Activated T-cell treated with anti-CD3 and anti-CD28 coated beads, Interleukin-2, amount 50 U/mL, for 72 hours (primary cell): ENCODE measurements around the gene SLC26A6. TPM values are rescaled to one million over a fixed set of nuclear protein-coding genes. Genes with fewer than 3 reads are reported as not detected.

Experiments
- ATAC-seq, 2 donors: fragments of 150-1000 bp; cut with Tn5 transposase; replicated peaks in 1 of 2; 2 replicates each; pipeline ENCODE4 v1.10.0; 2021; ENCODE audit warnings: moderate library complexity in 2 of 2, mild to moderate bottlenecking in 1 of 2
- DNase-seq, 2 donors: peaks; one replicate each; pipeline ENCODE4 v3.0.0; 2021 to 2022; ENCODE audit warnings: mixed read lengths in 1 of 2
- H3K27ac Mint-ChIP-seq: one replicate; pipeline ENCODE4 v1.8.0; 2022; ENCODE audit warnings: mild to moderate bottlenecking, moderate library complexity, mixed read lengths
- H3K27me3 Mint-ChIP-seq: one replicate; pipeline ENCODE4 v1.8.0; 2022; ENCODE audit warnings: low read depth, mixed read lengths
- H3K36me3 Mint-ChIP-seq, 2 donors: one replicate each; pipeline ENCODE4 v1.8.0; 2022; ENCODE audit warnings: mixed read lengths in 2 of 2, mild to moderate bottlenecking in 1 of 2; ENCODE audit not compliant: insufficient read depth in 2 of 2
- H3K4me1 Mint-ChIP-seq: one replicate; pipeline ENCODE4 v1.8.0; 2022; ENCODE audit warnings: low read depth, mixed read lengths
- H3K4me3 Mint-ChIP-seq, 2 donors: one replicate each; pipeline ENCODE4 v1.8.0; 2022; ENCODE audit warnings: mild to moderate bottlenecking in 2 of 2, mixed read lengths in 2 of 2, moderate library complexity in 2 of 2
- H3K9me3 Mint-ChIP-seq, 2 donors: one replicate each; pipeline ENCODE4 v1.8.0; 2022; ENCODE audit warnings: mixed read lengths in 2 of 2
- total RNA-seq, 2 donors: library from RNA; stranded (reverse); gene quantifications; one replicate each; pipeline ENCODE4 v1.2.3, GENCODE V29; 2022

SLC26A6 gene
- total RNA-seq, 2 donors from 2014 or later, result 34.7 to 42.2 TPM

- ATAC-seq, result no peak
- peaks cover 39% of the 10 kb centered on the region for H3K27me3 Mint-ChIP-seq
- no peak overlapping the region for H3K4me3 Mint-ChIP-seq
- DNase-seq, result no peak
- H3K36me3 Mint-ChIP-seq, result no peaks in the 10 kb centered on the region
- H3K4me1 Mint-ChIP-seq, result no peaks in the 10 kb centered on the region
- no peak overlapping the region for H3K27ac Mint-ChIP-seq
- no peaks in the 10 kb centered on the region for H3K9me3 Mint-ChIP-seq
These were observed 47.6 kb downstream of the SLC26A6 start for GRCh38 chr3:48587686-48588085.

GRCh38 chr3:48585411-48585810 is 49.9 kb downstream of the SLC26A6 start:
- no peaks in the 10 kb centered on the region for H3K36me3 Mint-ChIP-seq
- H3K27me3 Mint-ChIP-seq, result peaks cover 28% of the 10 kb centered on the region
- ATAC-seq (no peak), DNase-seq (no peak)
- no peak overlapping the region for H3K27ac Mint-ChIP-seq
- no peak overlapping the region for H3K4me3 Mint-ChIP-seq
- H3K4me1 Mint-ChIP-seq, result no peaks in the 10 kb centered on the region
- H3K9me3 Mint-ChIP-seq, result no peaks in the 10 kb centered on the region

GRCh38 chr3:48584836-48585235 is 50.4 kb downstream of the SLC26A6 start:
- H3K27me3 Mint-ChIP-seq, result peaks cover 23% of the 10 kb centered on the region
- H3K4me3 Mint-ChIP-seq, result no peak overlapping the region
- no peaks in the 10 kb centered on the region for H3K9me3 Mint-ChIP-seq
- no peak for ATAC-seq
- DNase-seq, result no peak
- no peaks in the 10 kb centered on the region for H3K4me1 Mint-ChIP-seq
- H3K36me3 Mint-ChIP-seq, result no peaks in the 10 kb centered on the region
- H3K27ac Mint-ChIP-seq, result no peak overlapping the region

- ATAC-seq, result no peak
- H3K36me3 Mint-ChIP-seq, result no peaks in the 10 kb centered on the region
- H3K27ac Mint-ChIP-seq, result no peak overlapping the region
- no peaks in the 10 kb centered on the region for H3K27me3 Mint-ChIP-seq
- H3K4me3 Mint-ChIP-seq, result no peak overlapping the region
- DNase-seq, result no peak
- no peaks in the 10 kb centered on the region for H3K9me3 Mint-ChIP-seq
- no peaks in the 10 kb centered on the region for H3K4me1 Mint-ChIP-seq
These were observed 53.4 kb downstream of the SLC26A6 start for GRCh38 chr3:48581621-48582481.

- Mint-ChIP-seq H3K27ac (no peak overlapping the region), H3K4me1 (no peaks in the 10 kb centered on the region), H3K36me3 (no peaks in the 10 kb centered on the region), H3K4me3 (no peak overlapping the region), H3K9me3 (no peaks in the 10 kb centered on the region), H3K27me3 (no peaks in the 10 kb centered on the region)
- DNase-seq, result no peak
- ATAC-seq, result no peak
These were observed 58.6 kb downstream of the SLC26A6 start for GRCh38 chr3:48576647-48577046.

Other genes starting within 250 kb of the SLC26A6 start
- 1 to 10 TPM; 3.2 to 6.1 TPM for gene PLXNB1, start 205.4 kb downstream of the SLC26A6 start, total RNA-seq
- 10 to 100 TPM; 13.5 to 16.7 TPM for gene CCDC51, start 195.3 kb downstream of the SLC26A6 start, total RNA-seq
- gene TMA7, start 195.2 kb downstream of the SLC26A6 start, total RNA-seq, result 100 to 1,000 TPM; 263 to 285 TPM
- 10 to 100 TPM; 15.6 to 19.9 TPM for gene ATRIP, start 188.7 kb downstream of the SLC26A6 start, total RNA-seq
- 100 to 1,000 TPM in 1 of 2 donors, 10 to 100 TPM in 1; 69.3 to 101 TPM for gene SHISA5, start 131.3 kb downstream of the SLC26A6 start, total RNA-seq
- 10 to 100 TPM in 1 of 2 donors, 1 to 10 TPM in 1; 8.5 to 18.0 TPM for gene PFKFB4, start 78.7 kb downstream of the SLC26A6 start, total RNA-seq
- gene UCN2, start 71.7 kb downstream of the SLC26A6 start, total RNA-seq, result not detected
- gene COL7A1, start 40.1 kb downstream of the SLC26A6 start, total RNA-seq, result 1 to 10 TPM; 4.4 to 5.3 TPM
- gene UQCRC1, start 25.8 kb downstream of the SLC26A6 start, total RNA-seq, result 100 to 1,000 TPM; 205 to 228 TPM
- not detected for gene TMEM89, start 13.7 kb downstream of the SLC26A6 start, total RNA-seq
- gene CELSR3, start 27.4 kb upstream of the SLC26A6 start, total RNA-seq, result 10 to 100 TPM; 14.2 to 17.4 TPM
- gene NCKIPSD, start 50.5 kb upstream of the SLC26A6 start, total RNA-seq, result 10 to 100 TPM; 27.7 to 27.8 TPM
- gene IP6K2, start 81.8 kb upstream of the SLC26A6 start, total RNA-seq, result 10 to 100 TPM; 62.4 to 75.4 TPM
- gene PRKAR2A, start 212.4 kb upstream of the SLC26A6 start, total RNA-seq, result 10 to 100 TPM; 23.0 to 35.7 TPM